T-helper 2 cell treated with Interferon-gamma antibody and Interleukin-4, amounts not matched to agents 100 ng/mL and 5 ng/mL, for 36 hours (primary cell): ENCODE data around the gene BCKDHB. TPM values are rescaled to one million over a fixed set of nuclear protein-coding genes. Genes with fewer than 3 reads are reported as not detected.
"Not testable (repeated sequence)": the region's sequence is repeated elsewhere in the genome, so short reads cannot be mapped to it uniquely, and the experiment has no call there.

Source experiments
- intact Hi-C: fragments of 100-400 bp; cut with micrococcal nuclease; formaldehyde crosslinking; loops from one replicate; pipeline ENCODE4 v1.15.1; 2023
- total RNA-seq: library from RNA; stranded (reverse); gene quantifications from 2 replicates; pipeline ENCODE4 v1.2.3, GENCODE V29; 2022

BCKDHB gene
- total RNA-seq: 14.9 and 17.1 TPM in 2 replicates

GRCh38 chr6:80106418-80107235 lies at the start of gene BCKDHB:
BCKDHB (plus strand) TSS chr6:80106671; CDS start chr6:80106694, 23 bp downstream.
- intact Hi-C loops: loop anchor here (1.0 to 10.0 kb wide), 9 partner anchors 102 to 1646 kb away; partner anchors contain the start of genes HMGN3, IRAK1BP1, LCA5 and PHIP

GRCh38 chr6:80060774-80061173 lies 45.7 kb upstream of the BCKDHB start:
- intact Hi-C loops: no loop called here

GRCh38 chr6:80068146-80068545 lies 38.3 kb upstream of the BCKDHB start:
- intact Hi-C loops: not testable (repeated sequence)

GRCh38 chr6:80070431-80070830 lies 36.0 kb upstream of the BCKDHB start:
- intact Hi-C loops: not testable (repeated sequence)

- intact Hi-C loops: no loop called here
These were observed 29.4 kb upstream of the BCKDHB start for GRCh38 chr6:80077067-80077466.

- intact Hi-C loops: no loop called here
These were observed 17.8 kb upstream of the BCKDHB start for GRCh38 chr6:80088637-80089036.

- intact Hi-C loops: loop anchor here (5.0 kb wide), 2 partner anchors 89 to 524 kb away; partner anchors contain the start of gene TTK
These were observed 15.0 kb upstream of the BCKDHB start for GRCh38 chr6:80091506-80091905.

GRCh38 chr6:80094017-80094416 lies 12.5 kb upstream of the BCKDHB start:
- intact Hi-C loops: loop anchor here (1.0 to 5.0 kb wide), 5 partner anchors 92 to 527 kb away; partner anchors contain the start of gene TTK

- intact Hi-C loops: loop anchor here (2.0 kb wide), 2 partner anchors 227 to 317 kb away; no protein-coding TSS in a partner anchor
These were observed 10.9 kb upstream of the BCKDHB start for GRCh38 chr6:80095600-80095999.

- intact Hi-C loops: no loop called here
These were observed 8.1 kb upstream of the BCKDHB start for GRCh38 chr6:80098392-80098791.

GRCh38 chr6:80104520-80104919 lies 2.0 kb upstream of the BCKDHB start:
- intact Hi-C loops: loop anchor here (10.0 kb wide), 2 partner anchors 870 to 1240 kb away; partner anchors contain the start of genes HMGN3 and IRAK1BP1

- intact Hi-C loops: loop anchor here (1.0 to 10.0 kb wide), 9 partner anchors 102 to 1646 kb away; partner anchors contain the start of genes HMGN3, IRAK1BP1, LCA5 and PHIP
These were observed 476 bp upstream of the BCKDHB start for GRCh38 chr6:80105972-80106417.

- intact Hi-C loops: not testable (repeated sequence)
These were observed 16.1 kb downstream of the BCKDHB start for GRCh38 chr6:80122576-80122975.

- intact Hi-C loops: no loop called here
These were observed 20.3 kb downstream of the BCKDHB start for GRCh38 chr6:80126657-80127345.

GRCh38 chr6:80129485-80129884 lies 23.0 kb downstream of the BCKDHB start:
- intact Hi-C loops: no loop called here

- intact Hi-C loops: no loop called here
These were observed 26.5 kb downstream of the BCKDHB start for GRCh38 chr6:80133020-80133419.

- intact Hi-C loops: no loop called here
These were observed 27.6 kb downstream of the BCKDHB start for GRCh38 chr6:80134065-80134464.

GRCh38 chr6:80142586-80142985 lies 36.1 kb downstream of the BCKDHB start:
- intact Hi-C loops: no loop called here

GRCh38 chr6:80143419-80143937 lies 37.0 kb downstream of the BCKDHB start:
- intact Hi-C loops: no loop called here

- intact Hi-C loops: no loop called here
These were observed 38.4 kb downstream of the BCKDHB start for GRCh38 chr6:80144753-80145315.

GRCh38 chr6:80145509-80145908 lies 39.0 kb downstream of the BCKDHB start:
- intact Hi-C loops: no loop called here
